ENCODE results near the gene CRTC1.

- TF ChIP-seq EZH2 (IDR thresholded peaks at IDR 0.05; ENCODE audit: borderline replicate concordance) (no peak), EZH2phosphoT487 (IDR thresholded peaks at IDR 0.05; ENCODE audit: low read depth, severe bottlenecking, unreplicated experiment) (no peak)
Observed at GRCh38 chr19:18763674-18764590, 80.5 kb downstream of the CRTC1 start.
